IPS-18c (cell line): ENCODE data around the gene LIME1.
A peak's percentile ranks its signal among the peaks of the same experiment; 100 is the strongest.

ENCODE experiments used
- H3K4me3 ChIP-seq: 2 replicates; pipeline ENCODE4 v1.7.0; 2013; ENCODE audit warnings: low read depth, mild to moderate bottlenecking, low read length, moderate library complexity; ENCODE audit not compliant: insufficient read depth
- H3K9me3 ChIP-seq: one replicate; pipeline ENCODE4 v1.6.1; 2013; ENCODE audit warnings: mild to moderate bottlenecking, low read length, moderate library complexity; ENCODE audit not compliant: control insufficient read depth, insufficient read depth

Gene LIME1

DNA sequence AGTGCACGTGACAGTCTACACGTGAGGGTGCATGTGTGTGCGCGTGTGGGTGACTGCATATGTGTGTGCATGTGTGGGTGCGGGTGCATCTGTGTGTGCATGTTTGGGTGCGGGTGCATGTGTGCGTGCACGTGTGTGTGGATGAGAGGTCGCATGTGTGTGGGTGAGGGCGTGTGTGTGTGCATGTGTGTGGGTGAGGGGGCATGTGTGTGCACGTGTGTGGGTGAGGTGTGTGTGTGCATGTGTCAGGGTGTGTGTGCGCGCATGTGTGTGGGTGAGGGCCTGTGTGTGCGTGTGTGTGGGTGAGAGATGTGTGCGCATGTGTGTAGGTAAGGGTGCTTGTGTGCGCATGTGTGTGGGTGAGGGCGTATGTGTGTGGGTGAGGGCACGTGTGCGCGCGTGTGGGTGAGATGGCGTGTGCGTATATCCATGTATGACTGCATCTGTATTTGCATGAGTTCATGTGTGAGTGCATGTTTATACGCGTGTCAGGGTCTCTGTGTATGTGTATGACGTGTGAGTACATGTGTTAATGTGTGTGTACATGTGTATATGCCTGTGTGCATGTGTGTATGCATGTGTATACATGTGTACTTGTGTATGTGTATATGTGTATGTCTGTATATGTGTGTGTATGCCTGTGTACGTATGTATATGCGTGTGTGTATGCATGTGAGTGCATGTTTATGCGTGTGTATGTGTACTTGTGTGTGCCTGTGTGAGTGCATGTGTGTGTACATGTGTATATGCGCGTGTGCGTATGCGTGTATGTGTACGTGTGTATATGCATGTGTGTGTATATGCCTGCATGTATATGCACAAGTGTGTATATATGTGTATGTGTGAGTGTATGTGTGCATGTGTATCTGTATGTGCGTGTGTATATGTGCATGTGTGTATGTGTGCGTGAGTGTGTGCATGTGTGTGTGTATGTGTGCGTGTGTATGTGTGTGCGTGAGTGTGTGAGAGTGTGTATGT, 4.1 kb upstream of the LIME1 start:
- no peak overlapping the region for H3K4me3 ChIP-seq
- no peaks in the 10 kb centered on the region for H3K9me3 ChIP-seq

DNA sequence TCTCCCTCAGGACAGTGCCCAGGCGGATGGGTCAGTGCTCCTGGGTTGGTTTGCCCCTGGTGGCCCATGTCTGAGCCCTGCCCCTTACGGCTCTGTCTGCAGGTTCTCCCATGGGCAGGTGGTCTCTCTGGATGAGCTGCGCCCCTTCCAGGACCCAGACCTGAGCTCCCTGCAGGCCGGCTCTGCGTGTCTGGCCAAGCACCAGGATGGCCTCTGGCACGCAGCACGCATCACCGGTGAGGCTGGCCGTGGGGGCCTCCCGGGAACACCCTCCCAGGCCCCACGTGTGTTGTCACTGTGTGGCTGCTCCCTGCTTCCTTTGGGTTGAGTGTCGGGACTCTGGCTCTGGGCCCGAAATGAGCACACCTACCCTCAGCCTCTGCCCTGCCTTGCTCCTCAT, 3.3 kb upstream of the LIME1 start:
- no peaks in the 10 kb centered on the region for H3K9me3 ChIP-seq
- H3K4me3 ChIP-seq = no peak overlapping the region

DNA sequence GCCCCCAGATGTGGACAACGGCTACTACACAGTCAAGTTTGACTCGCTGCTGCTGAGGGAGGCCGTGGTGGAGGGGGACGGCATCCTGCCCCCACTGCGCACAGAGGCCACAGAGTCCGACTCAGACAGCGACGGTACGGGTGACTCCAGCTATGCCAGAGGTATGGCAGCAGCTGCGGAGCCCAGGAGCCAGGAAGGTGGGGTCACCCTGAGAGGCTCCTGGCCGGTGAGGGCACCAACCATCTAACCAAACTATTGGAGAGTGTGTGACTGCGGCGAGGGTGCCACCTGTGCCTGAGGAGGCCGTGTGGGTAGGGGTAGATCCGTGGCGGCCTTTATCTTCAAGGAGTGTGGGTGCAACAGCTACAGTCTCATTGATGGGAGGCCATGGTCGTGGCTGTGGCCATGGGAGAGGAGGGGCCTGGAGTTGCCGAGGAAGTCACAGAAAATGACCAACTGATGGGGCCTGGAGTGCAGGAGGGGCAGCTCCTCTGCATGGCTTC, 2.8 kb upstream of the LIME1 start:
- no peak overlapping the region for H3K4me3 ChIP-seq
- no peaks in the 10 kb centered on the region for H3K9me3 ChIP-seq

DNA sequence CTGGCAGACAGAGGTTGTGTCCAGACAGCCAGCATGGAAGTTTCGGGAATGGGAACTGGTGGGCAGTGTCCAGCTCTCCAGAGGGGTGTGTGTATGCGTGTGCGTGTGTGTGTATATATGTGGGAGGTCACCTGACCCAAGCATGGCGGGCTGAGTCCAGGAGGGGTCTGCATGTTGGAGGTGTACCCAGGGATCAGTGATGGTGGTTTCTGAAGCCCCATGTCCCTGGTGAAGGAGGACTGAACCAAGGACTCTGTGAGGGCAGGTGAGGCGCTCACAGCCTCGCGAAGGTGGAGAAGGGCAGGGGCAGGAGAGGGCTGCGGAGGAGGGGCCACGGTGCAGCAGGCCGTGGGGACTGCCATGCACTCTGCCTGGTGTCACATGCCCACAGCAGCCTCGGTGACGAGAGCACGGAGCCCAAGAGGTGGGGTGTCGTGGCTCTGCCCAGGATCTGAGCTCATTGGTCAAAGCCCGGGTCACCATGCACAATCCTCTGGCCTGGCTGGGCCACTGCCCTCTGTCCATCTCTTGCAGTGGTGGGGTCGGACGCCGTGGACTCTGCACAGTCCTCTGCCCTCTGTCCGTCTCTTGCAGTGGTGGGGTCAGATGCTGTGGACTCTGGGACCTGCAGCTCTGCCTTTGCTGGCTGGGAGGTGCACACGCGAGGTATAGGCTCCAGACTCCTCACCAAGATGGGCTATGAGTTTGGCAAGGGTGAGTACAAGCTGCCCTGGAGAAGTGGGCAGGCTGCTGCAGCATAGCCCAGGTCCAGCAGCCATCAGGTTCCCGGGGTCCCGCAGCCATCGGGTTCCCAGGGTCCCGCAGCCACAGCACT, 2.1 kb upstream of the LIME1 start:
- Histone ChIP-seq H3K9me3 (no peaks in the 10 kb centered on the region), H3K4me3 (no peak overlapping the region)

DNA sequence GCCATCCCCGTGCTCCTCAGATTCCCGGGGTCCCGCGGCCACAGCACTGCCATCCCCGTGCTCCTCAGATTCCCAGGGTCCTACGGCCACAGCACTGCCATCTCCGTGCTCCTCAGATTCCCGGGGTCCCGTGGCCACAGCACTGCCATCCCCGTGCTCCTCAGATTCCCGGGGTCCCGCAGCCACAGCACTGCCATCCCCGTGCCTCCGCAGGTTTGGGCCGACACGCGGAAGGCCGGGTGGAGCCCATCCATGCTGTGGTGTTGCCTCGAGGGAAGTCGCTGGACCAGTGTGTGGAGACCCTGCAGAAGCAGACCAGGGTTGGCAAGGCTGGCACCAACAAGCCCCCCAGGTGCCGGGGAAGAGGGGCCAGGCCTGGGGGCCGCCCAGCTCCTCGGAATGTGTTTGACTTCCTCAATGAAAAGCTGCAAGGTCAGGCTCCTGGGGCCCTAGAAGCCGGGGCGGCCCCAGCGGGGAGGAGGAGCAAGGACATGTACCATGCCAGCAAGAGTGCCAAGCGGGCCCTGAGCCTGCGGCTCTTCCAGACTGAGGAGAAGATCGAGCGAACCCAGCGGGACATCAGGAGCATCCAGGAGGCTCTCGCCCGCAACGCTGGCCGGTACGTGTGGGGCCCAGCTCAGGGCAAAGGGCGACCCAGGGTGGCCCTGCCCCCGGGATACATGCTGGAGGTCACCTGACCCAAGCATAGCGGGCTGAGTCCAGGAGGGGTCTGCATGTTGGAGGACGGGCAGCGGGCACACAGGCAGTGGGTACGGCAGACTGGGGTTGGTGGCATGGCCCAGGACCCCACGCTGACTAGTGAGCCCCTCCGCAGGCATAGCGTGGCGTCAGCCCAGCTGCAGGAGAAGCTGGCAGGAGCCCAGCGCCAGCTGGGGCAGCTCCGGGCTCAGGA, 1.3 kb upstream of the LIME1 start:
- Histone ChIP-seq H3K4me3 (no peak overlapping the region), H3K9me3 (no peaks in the 10 kb centered on the region)

DNA sequence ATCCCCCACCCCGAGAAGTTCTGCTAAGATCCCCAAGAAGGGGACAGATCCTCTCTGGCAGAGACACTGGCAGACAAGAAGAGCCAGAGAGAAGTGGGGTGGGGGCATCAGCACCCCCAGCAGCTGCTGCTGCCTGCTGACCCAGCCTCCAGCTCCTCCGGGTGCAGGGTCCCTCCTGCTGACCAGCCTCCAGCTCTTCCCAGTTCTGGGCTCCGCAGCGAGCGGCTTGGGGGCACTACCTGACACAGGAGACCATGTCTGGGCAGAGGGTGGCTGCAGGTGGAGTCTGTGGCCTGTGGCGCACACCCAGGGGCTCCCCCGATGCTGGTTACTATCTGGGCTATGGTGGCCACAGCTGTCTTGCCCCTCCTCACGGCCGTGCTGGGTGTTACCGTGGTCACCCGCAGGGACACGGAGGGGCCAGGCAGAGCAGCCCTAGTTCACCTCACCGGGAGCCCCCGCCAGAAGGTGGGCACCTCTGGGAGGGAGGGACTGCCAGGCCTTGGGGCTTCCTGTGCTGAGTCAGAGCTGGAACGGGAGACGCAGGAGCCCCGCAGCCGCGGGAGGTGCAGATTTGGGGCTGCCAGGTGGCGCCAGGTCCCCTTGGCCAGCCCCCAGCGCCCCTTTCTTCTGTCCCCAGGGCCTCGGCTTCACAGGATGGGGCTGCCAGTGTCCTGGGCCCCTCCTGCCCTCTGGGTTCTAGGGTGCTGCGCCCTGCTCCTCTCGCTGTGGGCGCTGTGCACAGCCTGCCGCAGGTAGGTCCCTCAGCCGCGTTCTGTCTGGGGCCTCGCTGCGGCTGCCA, 630 bp downstream of the LIME1 start:
- Histone ChIP-seq H3K9me3 (no peaks in the 10 kb centered on the region), H3K4me3 (no peak overlapping the region)

DNA sequence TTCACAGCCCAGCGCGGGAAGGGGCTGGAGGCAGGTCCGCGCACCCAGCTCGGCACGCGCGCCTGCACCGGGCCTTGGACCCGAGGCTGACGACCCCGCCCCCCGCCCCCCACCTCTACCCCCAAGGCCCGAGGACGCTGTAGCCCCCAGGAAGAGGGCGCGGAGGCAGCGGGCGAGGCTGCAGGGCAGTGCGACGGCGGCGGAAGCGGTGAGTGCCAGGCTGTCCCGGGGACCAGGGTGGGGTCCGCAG, 1.2 kb downstream of the LIME1 start:
- H3K4me3 ChIP-seq = no peak overlapping the region; the same call in 1 of the 2 replicates

DNA sequence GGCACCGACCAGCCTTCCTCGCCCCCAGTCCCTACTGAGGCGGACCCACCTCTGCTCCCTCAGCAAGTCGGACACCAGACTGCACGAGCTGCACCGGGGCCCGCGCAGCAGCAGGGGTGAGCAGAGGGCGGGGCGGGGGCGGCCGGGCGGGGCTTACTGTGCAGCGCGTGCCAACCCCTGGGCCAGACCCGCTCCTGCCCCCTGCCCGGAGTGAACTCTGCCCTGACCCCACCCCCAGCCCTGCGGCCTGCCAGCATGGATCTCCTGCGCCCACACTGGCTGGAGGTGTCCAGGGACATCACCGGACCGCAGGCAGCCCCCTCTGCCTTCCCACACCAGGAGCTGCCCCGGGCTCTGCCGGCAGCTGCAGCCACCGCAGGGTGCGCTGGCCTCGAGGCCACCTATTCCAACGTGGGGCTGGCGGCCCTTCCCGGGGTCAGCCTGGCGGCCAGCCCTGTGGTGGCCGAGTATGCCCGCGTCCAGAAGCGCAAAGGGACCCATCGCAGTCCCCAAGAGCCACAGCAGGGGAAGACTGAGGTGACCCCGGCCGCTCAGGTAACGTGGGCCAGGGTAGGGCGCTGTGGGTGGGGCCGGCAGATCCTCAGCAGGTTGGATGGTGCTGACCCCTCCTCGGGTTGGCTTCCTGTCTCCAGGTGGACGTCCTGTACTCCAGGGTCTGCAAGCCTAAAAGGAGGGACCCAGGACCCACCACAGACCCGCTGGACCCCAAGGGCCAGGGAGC, 1.7 kb downstream of the LIME1 start:
- Histone ChIP-seq H3K9me3 (no peaks in the 10 kb centered on the region), H3K4me3 (peak overlapping the region; percentile 56; the same call in 1 of the 2 replicates)

More for the DNA sequence above, 1.2 kb downstream of the LIME1 start:
- no peaks in the 10 kb centered on the region for H3K9me3 ChIP-seq

DNA sequence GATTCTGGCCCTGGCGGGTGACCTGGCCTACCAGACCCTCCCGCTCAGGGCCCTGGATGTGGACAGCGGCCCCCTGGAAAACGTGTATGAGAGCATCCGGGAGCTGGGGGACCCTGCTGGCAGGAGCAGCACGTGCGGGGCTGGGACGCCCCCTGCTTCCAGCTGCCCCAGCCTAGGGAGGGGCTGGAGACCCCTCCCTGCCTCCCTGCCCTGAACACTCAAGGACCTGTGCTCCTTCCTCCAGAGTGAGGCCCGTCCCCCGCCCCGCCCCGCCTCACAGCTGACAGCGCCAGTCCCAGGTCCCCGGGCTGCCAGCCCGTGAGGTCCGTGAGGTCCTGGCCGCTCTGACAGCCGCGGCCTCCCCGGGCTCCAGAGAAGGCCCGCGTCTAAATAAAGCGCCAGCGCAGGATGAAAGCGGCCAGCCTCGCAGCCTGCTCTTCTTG, 2.2 kb downstream of the LIME1 start:
- Histone ChIP-seq H3K9me3 (no peaks in the 10 kb centered on the region), H3K4me3 (peak overlapping the region; percentile 56; the same call in 1 of the 2 replicates)

DNA sequence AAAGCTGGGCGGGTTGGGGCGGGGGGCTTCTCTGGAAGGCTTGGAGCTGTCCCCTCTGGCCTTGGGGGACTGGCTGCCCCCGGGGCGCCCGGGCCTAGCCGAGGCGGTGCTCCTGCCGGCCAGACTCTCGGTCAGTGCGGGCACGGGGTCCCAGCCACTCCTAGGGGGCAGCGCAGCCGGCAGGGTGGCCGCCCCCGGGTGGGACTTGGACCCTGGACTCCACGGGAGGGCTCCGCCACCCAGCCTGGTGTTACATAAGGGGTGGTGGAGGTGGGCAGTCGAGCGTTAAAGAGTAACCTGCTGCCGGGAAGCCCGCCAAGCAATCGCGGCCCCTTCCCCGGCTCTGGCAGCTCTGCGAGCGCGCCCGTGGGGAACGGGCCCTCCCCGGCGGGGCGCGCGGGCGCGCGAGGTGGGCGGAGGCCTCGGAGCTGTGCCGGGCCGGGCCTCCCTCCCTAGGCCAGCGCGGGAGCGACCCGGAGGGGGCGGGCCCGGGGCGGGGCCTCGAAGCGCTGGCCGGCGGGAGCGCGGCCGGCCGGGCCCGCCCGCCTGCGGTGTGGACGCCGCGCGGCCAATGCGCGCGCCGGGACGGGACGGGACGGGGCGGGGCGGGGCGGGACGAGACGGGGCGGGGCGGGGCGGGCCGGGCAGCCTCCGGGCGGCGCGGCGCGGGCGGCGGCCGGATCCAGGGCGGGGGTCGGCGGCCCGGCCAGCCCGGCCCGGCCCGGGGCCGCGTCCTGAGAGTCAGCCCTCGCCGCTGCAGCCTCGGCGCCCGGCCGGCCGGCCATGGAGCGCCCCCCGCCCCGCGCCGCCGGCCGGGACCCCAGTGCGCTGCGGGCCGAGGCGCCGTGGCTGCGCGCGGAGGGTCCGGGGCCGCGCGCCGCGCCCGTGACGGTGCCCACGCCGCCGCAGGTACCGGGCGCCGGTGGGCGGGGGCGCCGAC, 2.9 kb downstream of the LIME1 start, which contains the start of gene SLC2A4RG:
TSS of gene SLC2A4RG (plus strand) at position 647 of the 940 bp plus-strand sequence. CDS start at position 784, 137 bp downstream.
- Histone ChIP-seq H3K4me3 (peak within 1 kb of the TSS; percentile 78), H3K9me3 (no peaks in the 10 kb centered on the region)

GRCh38 chr20:63740070-63740626, 3.7 kb downstream of the LIME1 start:
- H3K9me3 ChIP-seq = no peaks in the 10 kb centered on the region
- peak overlapping the region; percentile 78 for H3K4me3 ChIP-seq

DNA sequence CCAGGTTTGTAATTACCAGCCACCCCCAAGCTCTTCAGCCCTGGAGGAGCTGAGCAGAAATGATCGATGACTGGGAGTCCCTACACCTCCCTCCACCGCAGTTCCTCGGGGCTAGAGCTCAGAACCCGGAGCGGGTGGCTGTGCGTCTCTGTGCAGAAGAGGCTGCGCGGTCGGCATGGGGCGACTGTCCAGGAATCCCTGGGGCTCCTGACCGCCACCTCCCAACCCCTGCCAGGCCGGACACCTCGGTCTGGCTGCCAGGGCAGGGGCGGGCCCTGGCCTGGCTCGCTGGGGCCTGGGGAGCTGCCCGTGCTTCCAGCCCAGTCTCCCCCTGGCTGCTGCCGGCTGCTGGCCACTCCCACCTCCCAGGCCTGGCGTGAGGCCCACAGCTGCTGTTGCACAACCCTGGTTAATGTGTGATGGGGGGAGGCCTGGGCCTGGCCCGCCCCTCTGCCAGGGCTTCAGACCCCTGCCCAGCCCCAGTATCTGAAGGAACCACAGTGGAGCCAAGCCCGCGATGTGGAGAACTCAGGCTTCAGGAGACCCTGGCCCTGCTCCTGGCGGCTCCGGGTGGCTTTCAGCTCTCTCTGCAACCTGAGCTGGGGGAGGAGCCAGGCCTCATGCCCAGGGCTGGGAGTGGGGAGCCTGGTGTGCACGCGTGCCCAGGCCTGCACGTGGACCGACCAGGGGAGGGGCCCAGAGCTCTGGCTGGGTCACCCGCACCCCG, 4.3 kb downstream of the LIME1 start:
- H3K9me3 ChIP-seq = no peaks in the 10 kb centered on the region
- peak overlapping the region; percentile 78 for H3K4me3 ChIP-seq

DNA sequence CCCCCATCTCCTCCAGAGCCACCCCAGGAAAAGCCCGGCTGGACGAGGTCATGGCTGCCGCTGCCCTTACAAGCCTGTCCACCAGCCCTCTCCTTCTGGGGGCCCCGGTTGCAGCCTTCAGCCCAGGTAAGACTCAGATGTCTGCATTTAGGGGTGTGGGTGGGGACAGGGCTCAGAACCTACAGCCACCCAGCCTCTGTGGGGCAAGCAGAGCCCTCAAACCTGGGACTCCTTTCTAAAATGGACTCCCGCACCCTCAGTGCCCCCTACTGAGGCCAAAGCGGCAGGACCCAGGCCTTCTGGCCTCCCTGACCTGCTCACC, 4.9 kb downstream of the LIME1 start:
- Histone ChIP-seq H3K4me3 (peak overlapping the region; percentile 78), H3K9me3 (no peaks in the 10 kb centered on the region)
